Osteoblast (primary cell): Measurements from ENCODE around the gene H2AZ1. TPM values are rescaled to one million over a fixed set of nuclear protein-coding genes. Genes with fewer than 3 reads are reported as not detected.
"Not testable (repeated sequence)": the region's sequence is repeated elsewhere in the genome, so short reads cannot be mapped to it uniquely, and the experiment has no call there.

Experiments used
- DNase-seq: peaks from one replicate; pipeline ENCODE4 v3.0.0; 2011; ENCODE audit warnings: low spot score, mixed read lengths; ENCODE audit not compliant: insufficient read length; ENCODE audit errors: missing footprints
- H2AFZ ChIP-seq: 2 replicates; pipeline ENCODE4 v1.6.0; 2011; ENCODE audit warnings: mild to moderate bottlenecking, low read length
- H3K27ac ChIP-seq: 2 replicates; pipeline ENCODE4 v1.5.1; 2011; ENCODE audit warnings: mild to moderate bottlenecking, low read depth, low read length, moderate library complexity
- H3K27me3 ChIP-seq: 2 replicates; pipeline ENCODE4 v1.6.0; 2012; ENCODE audit warnings: mild to moderate bottlenecking, control low read depth, inconsistent platforms, low read length, moderate library complexity; ENCODE audit not compliant: insufficient read depth
- H3K36me3 ChIP-seq: 2 replicates; pipeline ENCODE4 v1.5.1; 2011; ENCODE audit warnings: mild to moderate bottlenecking, low read length, control low read depth, moderate library complexity; ENCODE audit not compliant: insufficient read depth
- H3K4me1 ChIP-seq: 2 replicates; pipeline ENCODE4 v1.5.1; 2011; ENCODE audit warnings: mild to moderate bottlenecking, low read length, control low read depth, moderate library complexity; ENCODE audit not compliant: insufficient read depth
- H3K4me2 ChIP-seq: 2 replicates; pipeline ENCODE4 v1.6.0; 2011; ENCODE audit warnings: mild to moderate bottlenecking, low read length; ENCODE audit not compliant: insufficient read depth
- H3K4me3 ChIP-seq: fragments of 200-600 bp; sonication (generic); 3 replicates; pipeline ENCODE4 v1.5.1; 2012; ENCODE audit warnings: mild to moderate bottlenecking, low read length, inconsistent platforms; ENCODE audit not compliant: insufficient read depth
- H3K79me2 ChIP-seq: 2 replicates; pipeline ENCODE4 v1.6.0; 2012; ENCODE audit warnings: mild to moderate bottlenecking, low read length, control low read depth, inconsistent platforms; ENCODE audit not compliant: insufficient read depth
- H3K9me3 ChIP-seq: 2 replicates; pipeline ENCODE4 v1.5.1; 2011; ENCODE audit warnings: low read depth, low read length, control low read depth
- H4K20me1 ChIP-seq: 2 replicates; pipeline ENCODE4 v1.6.0; 2012; ENCODE audit warnings: mild to moderate bottlenecking, low read length, control low read depth; ENCODE audit not compliant: insufficient read depth
- total RNA-seq: library from RNA; depleted of rRNA; stranded (reverse); fragments of >200 nt; gene quantifications from 2 replicates; pipeline ENCODE4 v1.2.3, GENCODE V29; 2012
- TF ChIP-seq, protein P1 (sequence below): IDR thresholded peaks from 2 replicates; pipeline ENCODE4 v1.5.1; 2011; ENCODE audit warnings: mild to moderate bottlenecking, low read depth, low read length, moderate library complexity; ENCODE audit errors: extremely low read depth

Gene H2AZ1
- total RNA-seq, 1 donor, result 94.8 TPM

DNA sequence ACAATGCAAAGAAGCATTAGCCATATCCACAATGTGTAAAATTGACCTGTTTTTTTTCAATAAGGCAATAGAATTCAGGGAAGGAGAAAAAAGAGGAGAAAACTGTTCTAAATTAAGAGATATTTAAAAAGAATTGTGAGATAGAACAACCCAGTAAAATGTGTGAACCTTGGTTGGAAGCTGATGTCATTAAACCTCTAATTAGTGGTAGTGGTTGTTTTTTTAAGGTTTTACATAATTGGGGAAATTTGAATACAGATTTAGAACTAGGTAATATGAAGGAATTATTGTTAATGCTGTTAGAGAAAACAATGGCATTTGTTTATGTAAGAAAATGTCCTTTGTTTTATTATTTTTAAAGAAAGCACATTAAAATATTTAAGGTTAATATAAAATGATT, 15.1 kb upstream of the H2AZ1 start:
- H3K36me3 ChIP-seq, result no peaks in the 10 kb centered on the region
- no peak overlapping the region for H3K4me3 ChIP-seq
- H4K20me1 ChIP-seq, result no peaks in the 10 kb centered on the region
- DNase-seq, result no peak
- H3K4me2 ChIP-seq, result no peak overlapping the region
- no peaks in the 10 kb centered on the region for H3K9me3 ChIP-seq
- TF ChIP-seq, protein P1, sequence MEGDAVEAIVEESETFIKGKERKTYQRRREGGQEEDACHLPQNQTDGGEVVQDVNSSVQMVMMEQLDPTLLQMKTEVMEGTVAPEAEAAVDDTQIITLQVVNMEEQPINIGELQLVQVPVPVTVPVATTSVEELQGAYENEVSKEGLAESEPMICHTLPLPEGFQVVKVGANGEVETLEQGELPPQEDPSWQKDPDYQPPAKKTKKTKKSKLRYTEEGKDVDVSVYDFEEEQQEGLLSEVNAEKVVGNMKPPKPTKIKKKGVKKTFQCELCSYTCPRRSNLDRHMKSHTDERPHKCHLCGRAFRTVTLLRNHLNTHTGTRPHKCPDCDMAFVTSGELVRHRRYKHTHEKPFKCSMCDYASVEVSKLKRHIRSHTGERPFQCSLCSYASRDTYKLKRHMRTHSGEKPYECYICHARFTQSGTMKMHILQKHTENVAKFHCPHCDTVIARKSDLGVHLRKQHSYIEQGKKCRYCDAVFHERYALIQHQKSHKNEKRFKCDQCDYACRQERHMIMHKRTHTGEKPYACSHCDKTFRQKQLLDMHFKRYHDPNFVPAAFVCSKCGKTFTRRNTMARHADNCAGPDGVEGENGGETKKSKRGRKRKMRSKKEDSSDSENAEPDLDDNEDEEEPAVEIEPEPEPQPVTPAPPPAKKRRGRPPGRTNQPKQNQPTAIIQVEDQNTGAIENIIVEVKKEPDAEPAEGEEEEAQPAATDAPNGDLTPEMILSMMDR, result no peak
- H2AFZ ChIP-seq, result no peak overlapping the region
- no peak overlapping the region for H3K27ac ChIP-seq
- no peaks in the 10 kb centered on the region for H3K27me3 ChIP-seq
- H3K4me1 ChIP-seq, result peaks cover 15% of the 10 kb centered on the region
- H3K79me2 ChIP-seq, result no peaks in the 10 kb centered on the region

DNA sequence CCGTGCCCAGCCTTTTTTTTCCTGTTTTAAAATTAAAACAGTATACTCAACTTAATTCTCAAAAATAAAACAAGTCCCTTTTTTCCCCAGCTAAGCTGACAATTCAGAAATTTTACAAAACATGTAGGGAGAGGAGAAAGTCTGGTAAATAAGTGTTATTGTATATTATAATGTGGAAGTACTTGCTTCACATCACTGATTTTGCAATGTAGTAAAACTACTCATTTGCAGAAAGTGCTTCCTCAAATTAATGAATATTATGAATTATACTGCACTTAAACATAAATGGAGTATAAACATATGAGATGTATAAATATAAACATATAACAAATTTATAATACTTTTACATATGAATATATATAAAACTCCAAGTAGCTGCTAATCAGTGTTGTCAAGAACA, 11.6 kb upstream of the H2AZ1 start:
- Histone ChIP-seq H2AFZ (no peak overlapping the region), H3K27me3 (no peaks in the 10 kb centered on the region), H3K4me3 (no peak overlapping the region), H3K27ac (no peak overlapping the region), H3K4me2 (no peak overlapping the region), H3K4me1 (peaks cover 4% of the 10 kb centered on the region), H3K9me3 (no peaks in the 10 kb centered on the region), H4K20me1 (no peaks in the 10 kb centered on the region), H3K36me3 (no peaks in the 10 kb centered on the region), H3K79me2 (no peaks in the 10 kb centered on the region)
- no peak for DNase-seq
- TF ChIP-seq, protein P1, result no peak

DNA sequence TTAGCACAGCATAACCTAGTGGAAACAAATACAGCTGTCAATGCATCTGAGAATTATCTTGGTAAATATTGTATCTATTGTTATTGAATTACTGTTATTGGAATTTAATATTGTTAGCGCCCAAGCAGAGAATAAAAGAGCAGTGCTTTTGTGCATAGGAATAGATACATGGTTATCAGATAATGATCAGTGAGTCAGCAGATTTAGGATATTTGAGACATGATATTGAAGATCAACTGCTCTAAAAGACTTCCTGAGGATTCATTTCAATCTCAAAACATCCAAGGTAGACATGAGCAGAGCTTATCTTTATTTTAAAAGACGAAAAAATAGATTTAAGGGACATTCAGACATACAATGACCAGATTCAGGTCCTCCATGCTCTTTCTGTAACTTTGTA, 10.6 kb upstream of the H2AZ1 start:
- DNase-seq, result no peak
- Histone ChIP-seq H3K4me2 (no peak overlapping the region), H3K4me3 (no peak overlapping the region), H3K4me1 (peaks cover 4% of the 10 kb centered on the region), H2AFZ (no peak overlapping the region), H3K27me3 (no peaks in the 10 kb centered on the region), H3K36me3 (no peaks in the 10 kb centered on the region), H3K79me2 (no peaks in the 10 kb centered on the region), H3K27ac (no peak overlapping the region), H3K9me3 (no peaks in the 10 kb centered on the region), H4K20me1 (no peaks in the 10 kb centered on the region)
- TF ChIP-seq, protein P1, result no peak

DNA sequence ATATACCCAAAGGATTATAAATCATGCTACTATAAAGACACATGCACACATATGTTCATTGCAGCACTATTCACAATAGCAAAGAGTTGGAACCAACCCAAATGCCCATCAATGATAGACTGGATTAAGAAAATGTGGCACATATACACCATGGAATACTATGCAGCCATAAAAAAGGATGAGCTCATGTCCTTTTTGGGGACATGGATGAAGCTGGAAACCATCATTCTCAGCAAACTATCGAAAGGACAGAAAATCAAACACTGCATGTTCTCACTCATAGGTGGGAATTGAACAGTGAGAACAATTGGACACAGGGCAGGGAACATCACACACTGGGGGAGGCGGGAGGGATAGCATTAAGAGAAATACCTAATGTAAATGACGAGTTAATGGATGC, 8.1 kb upstream of the H2AZ1 start:
- H2AFZ ChIP-seq, H3K79me2 ChIP-seq: not testable (repeated sequence)

More for the DNA sequence above, 8.1 kb upstream of the H2AZ1 start:
- H3K27ac ChIP-seq, H3K4me3 ChIP-seq, H4K20me1 ChIP-seq, H3K9me3 ChIP-seq, H3K36me3 ChIP-seq, H3K27me3 ChIP-seq, DNase-seq, H3K4me1 ChIP-seq, H3K4me2 ChIP-seq: not testable (repeated sequence)
